OCI-LY7 (cell line): Measurements from ENCODE around the gene CASP8.

Experiments used
- EZH2phosphoT487 ChIP-seq: fragments of 200-600 bp; sonication (generic); IDR thresholded peaks from 2 replicates; pipeline ENCODE4 v1.6.1; 2018; ENCODE audit warnings: low read depth, borderline replicate concordance, mild to moderate bottlenecking, mixed run types, antibody characterized with exemption, low read length, moderate library complexity, mixed read lengths
- TF ChIP-seq, protein P1 (sequence below): fragments of 200-600 bp; sonication (generic); conservative IDR thresholded peaks from 2 replicates; pipeline ENCODE4 v1.5.1; 2014; ENCODE audit warnings: mild to moderate bottlenecking, antibody characterized with exemption, low read length, moderate library complexity, mixed read lengths

DNA sequence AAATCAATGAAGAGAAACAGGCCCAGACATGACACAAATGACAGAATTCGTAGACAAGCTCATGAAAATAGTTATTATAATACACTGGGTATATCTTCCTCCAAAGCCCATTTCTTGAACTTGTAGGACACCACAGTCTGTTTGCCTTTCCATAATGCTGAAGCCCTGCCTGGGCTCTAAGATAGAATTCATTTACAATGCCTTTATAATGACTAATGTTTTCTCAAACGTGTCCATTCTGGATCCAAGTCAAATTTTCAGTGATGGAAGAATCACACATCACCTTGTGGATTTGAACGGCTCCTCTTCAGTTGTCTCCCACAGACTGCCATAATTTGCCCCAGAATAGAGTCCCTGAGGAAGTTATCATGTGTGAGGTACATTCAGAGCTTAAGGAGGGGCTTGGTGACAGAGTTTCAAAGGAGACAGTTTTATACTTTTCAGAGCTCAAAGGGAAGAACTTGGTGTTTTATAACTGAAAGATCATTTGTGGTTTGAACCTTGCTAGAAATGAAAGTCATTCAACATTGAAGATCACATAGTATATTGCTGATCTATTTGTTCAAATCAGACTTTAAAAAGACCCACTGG is 38.2 kb downstream of the CASP8 start:
- TF ChIP-seq, protein P1, sequence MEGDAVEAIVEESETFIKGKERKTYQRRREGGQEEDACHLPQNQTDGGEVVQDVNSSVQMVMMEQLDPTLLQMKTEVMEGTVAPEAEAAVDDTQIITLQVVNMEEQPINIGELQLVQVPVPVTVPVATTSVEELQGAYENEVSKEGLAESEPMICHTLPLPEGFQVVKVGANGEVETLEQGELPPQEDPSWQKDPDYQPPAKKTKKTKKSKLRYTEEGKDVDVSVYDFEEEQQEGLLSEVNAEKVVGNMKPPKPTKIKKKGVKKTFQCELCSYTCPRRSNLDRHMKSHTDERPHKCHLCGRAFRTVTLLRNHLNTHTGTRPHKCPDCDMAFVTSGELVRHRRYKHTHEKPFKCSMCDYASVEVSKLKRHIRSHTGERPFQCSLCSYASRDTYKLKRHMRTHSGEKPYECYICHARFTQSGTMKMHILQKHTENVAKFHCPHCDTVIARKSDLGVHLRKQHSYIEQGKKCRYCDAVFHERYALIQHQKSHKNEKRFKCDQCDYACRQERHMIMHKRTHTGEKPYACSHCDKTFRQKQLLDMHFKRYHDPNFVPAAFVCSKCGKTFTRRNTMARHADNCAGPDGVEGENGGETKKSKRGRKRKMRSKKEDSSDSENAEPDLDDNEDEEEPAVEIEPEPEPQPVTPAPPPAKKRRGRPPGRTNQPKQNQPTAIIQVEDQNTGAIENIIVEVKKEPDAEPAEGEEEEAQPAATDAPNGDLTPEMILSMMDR, result no peak
- TF ChIP-seq EZH2phosphoT487, result no peak
